Subcutaneous abdominal adipose tissue (tissue), 5 donors: ENCODE results near the gene TEX2.

Source experiments
- H3K27ac ChIP-seq: one replicate; pipeline ENCODE4 v1.7.0; 2013; ENCODE audit warnings: low read depth, mild to moderate bottlenecking, inconsistent platforms, low read length, moderate library complexity
- H3K27me3 ChIP-seq, 5 donors: one replicate each; pipeline ENCODE4 v1.7.0; 2013; ENCODE audit warnings: low read length in 5 of 5, inconsistent platforms in 1 of 5; ENCODE audit not compliant: control insufficient read depth in 5 of 5, insufficient read depth in 4 of 5
- H3K36me3 ChIP-seq, 5 donors: one replicate each; pipeline ENCODE4 v1.7.0; 2013; ENCODE audit warnings: low read length in 5 of 5; ENCODE audit not compliant: control insufficient read depth in 5 of 5, insufficient read depth in 5 of 5
- H3K4me1 ChIP-seq, 5 donors: one replicate each; pipeline ENCODE4 v1.7.0; 2013; ENCODE audit warnings: low read length in 5 of 5, mild to moderate bottlenecking in 3 of 5, moderate library complexity in 1 of 5; ENCODE audit not compliant: control insufficient read depth in 5 of 5, insufficient read depth in 5 of 5
- H3K4me3 ChIP-seq, 5 donors: one replicate each; pipeline ENCODE4 v1.7.0; 2013; ENCODE audit warnings: low read length in 5 of 5, low read depth in 1 of 5
- H3K9ac ChIP-seq, 5 donors: one replicate each; pipeline ENCODE4 v1.7.0; 2013; ENCODE audit warnings: low read length in 5 of 5, mild to moderate bottlenecking in 4 of 5, moderate library complexity in 3 of 5
- H3K9me3 ChIP-seq, 5 donors: one replicate each; pipeline ENCODE4 v1.7.0; 2013; ENCODE audit warnings: low read length in 5 of 5; ENCODE audit not compliant: control insufficient read depth in 5 of 5
- donor health status: healthy.
- donor health status: healthy.
- donor health status: healthy.
- donor health status: healthy.
- donor health status: healthy.

TEX2 gene

DNA sequence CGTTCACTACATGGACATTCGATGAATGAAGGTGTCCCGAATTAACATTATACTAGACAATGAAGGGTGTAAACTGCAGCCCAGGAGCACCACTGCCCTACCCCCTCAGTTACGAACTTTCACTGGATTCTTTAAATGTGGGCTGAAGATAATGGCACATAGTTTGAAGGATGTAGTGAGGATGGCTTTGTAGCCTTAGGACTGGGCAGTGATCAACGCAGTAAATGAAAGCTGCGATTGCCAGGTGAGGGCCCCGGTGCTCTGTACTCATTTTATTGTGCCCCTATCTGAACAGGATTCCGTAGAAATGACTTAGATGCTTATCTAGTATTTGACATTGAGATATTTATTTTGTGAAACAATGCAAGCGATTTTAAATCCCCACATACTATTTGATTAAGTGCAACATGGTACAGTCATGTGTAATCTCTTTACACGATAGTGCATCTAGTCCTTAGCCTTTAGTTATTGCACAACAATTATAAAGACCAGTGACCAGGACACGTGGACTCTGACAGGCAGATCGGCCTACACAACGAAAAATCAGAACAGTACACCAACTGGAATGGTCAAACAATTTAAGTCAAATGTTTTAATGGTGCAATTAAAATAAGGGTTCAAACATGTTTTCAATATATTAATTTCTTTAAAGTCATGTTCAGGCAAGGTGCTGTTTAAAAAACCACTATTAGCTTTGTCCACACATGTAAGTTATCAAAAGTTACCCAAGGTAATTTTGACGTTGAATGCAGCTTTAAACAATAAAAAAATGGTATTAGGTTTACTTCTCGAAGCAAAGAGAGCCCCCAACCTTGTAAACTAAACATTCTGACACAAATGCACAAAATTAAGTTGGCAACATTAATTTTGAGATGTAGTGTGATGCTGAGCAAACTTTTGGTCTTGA, 115.7 kb downstream of the TEX2 start:
- H3K4me3 ChIP-seq, result peak overlapping the region; percentile 84 to 96 (median 88)
- H3K4me1 ChIP-seq, result peaks cover 0 to 37% (median 26%) of the 10 kb centered on the region in 5 donors
- H3K9me3 ChIP-seq, result no peaks in the 10 kb centered on the region
- H3K27ac ChIP-seq, result peak overlapping the region; percentile 83
- H3K27me3 ChIP-seq, result no peaks in the 10 kb centered on the region
- peak overlapping the region in 2 of 5 donors; percentile 88 to 92 for H3K9ac ChIP-seq
- H3K36me3 ChIP-seq, result peaks cover under 1 to 15% (median 4%) of the 10 kb centered on the region in 5 donors

DNA sequence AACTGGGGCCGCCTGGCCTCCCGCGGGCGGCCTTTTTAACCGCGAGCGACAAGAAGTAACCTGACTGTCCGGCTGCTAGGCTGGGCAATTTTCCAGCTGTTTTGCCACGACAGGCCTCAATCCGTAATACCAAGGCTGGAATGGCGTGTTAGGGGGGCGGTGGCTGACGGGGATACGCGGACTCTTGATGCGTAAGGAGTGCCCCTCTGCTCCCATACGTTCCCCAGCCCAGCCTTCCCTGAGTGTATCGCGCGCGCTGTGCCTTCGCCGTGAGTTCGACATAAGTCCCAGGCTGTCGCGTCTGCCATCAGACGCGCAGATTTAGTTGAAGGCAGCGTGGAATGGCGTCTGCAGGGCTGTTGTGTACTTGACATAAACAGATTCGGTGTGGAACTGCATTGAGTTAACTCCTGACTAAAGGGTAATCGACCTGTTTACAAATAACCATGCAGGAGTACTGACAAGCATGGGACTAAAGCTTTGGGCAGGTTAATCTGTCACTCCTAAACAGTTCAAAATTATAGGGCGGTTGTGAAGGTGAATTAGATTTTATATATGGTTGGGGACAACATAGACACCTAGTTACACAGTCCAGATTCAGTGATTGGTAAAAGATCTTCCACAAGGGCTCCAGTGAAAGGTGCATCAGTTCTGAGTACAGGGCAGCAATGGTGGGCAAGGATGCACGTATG, 116.5 kb downstream of the TEX2 start:
- no peaks in the 10 kb centered on the region for H3K9me3 ChIP-seq
- peaks cover 0 to 12% (median 4%) of the 10 kb centered on the region in 5 donors for H3K36me3 ChIP-seq
- peak overlapping the region; percentile 22 to 92 (median 86) for H3K9ac ChIP-seq
- H3K4me3 ChIP-seq, result peak overlapping the region; percentile 84 to 96 (median 88)
- H3K4me1 ChIP-seq, result peaks cover 0 to 32% (median 26%) of the 10 kb centered on the region in 5 donors
- no peaks in the 10 kb centered on the region for H3K27me3 ChIP-seq
- H3K27ac ChIP-seq, result peak overlapping the region; percentile 83

DNA sequence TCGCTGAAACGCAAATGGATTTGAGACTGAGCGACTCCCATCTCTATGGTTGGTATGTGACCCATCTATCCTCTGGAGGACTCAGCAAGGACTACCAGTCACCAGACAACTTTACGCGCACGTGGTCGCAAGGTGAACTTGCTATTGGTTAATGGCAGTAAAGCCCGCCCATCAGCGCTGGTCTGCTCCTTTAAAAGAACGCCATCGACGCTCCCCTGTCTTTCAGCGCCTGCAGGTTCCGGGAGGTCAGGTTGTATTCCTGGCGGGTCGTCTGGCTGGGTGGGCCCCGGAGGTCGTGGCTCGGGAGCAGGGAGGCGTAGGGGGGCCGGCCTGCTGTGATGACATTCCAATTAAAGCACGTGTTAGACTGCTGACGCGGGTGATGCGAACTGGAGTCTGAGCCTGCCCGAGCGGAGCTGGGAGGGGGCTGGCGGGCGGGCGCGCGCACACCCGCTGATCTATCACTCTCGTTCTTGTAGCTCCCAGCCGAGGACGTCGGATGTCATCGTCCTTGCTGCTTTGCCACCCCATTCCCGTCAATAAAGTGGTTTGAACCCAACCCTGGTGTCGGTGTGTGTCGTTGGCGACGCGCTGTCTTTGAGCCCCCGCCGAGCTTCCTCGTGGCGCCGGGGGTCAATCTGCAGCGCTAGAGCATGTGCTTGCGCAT, 117.2 kb downstream of the TEX2 start:
- H3K9ac ChIP-seq, result peak overlapping the region; percentile 51 to 92 (median 86)
- no peaks in the 10 kb centered on the region for H3K9me3 ChIP-seq
- H3K36me3 ChIP-seq, result peaks cover 0 to 12% (median 4%) of the 10 kb centered on the region in 5 donors
- H3K27ac ChIP-seq, result peak overlapping the region; percentile 83
- peaks cover 0 to 32% (median 26%) of the 10 kb centered on the region in 5 donors for H3K4me1 ChIP-seq
- no peaks in the 10 kb centered on the region for H3K27me3 ChIP-seq
- H3K4me3 ChIP-seq, result peak overlapping the region; percentile 84 to 96 (median 88)

DNA sequence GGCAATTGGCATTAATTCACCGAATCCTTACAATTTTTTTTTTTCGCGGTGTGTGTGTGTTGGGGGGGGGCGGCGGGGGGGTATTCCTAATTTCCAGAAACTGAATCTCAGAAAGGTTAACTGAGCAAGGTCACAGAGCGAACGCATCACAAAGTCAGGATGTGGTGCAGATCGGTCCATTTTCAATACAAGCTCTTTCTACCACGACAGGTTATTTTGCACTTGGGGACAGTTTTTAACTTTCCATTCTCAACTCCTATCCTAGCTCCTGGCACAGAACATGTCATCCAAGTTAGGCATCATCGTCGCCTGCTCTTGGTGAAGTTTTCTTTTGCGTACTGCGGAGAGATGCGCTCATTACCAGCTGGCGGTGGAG, 117.7 kb downstream of the TEX2 start:
- H3K4me3 ChIP-seq, result peak overlapping the region; percentile 84 to 96 (median 88)
- H3K9ac ChIP-seq, result peak overlapping the region in 3 of 5 donors; percentile 58 to 88 (median 74)
- peaks cover 0 to 32% (median 26%) of the 10 kb centered on the region in 5 donors for H3K4me1 ChIP-seq
- H3K9me3 ChIP-seq, result no peaks in the 10 kb centered on the region
- H3K36me3 ChIP-seq, result peaks cover 0 to 9% (median 2%) of the 10 kb centered on the region in 5 donors
- H3K27ac ChIP-seq, result peak overlapping the region; percentile 83
- no peaks in the 10 kb centered on the region for H3K27me3 ChIP-seq

DNA sequence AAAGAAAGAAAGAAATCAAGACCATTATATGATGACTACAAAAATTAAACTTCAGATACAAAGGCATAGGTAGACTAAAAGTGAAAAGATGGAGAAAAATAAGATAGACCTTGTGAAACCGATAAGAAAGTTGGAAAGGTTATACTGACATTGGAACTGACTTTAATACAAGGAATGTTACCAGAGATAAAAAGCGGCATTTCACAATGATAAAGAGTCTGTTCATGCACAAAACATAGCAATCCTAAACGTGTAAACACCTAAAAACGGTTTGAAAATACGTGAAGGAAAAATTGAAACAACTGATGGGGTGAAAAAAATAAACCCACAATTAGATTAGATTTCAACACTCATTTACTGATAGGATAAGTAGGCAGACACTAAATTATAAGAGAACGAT, 123.5 kb downstream of the TEX2 start:
- Histone ChIP-seq H3K4me1 (no peaks in the 10 kb centered on the region), H3K9me3 (no peaks in the 10 kb centered on the region), H3K4me3 (no peak overlapping the region), H3K27ac (no peak overlapping the region), H3K9ac (no peak overlapping the region), H3K27me3 (no peaks in the 10 kb centered on the region), H3K36me3 (no peaks in the 10 kb centered on the region)

DNA sequence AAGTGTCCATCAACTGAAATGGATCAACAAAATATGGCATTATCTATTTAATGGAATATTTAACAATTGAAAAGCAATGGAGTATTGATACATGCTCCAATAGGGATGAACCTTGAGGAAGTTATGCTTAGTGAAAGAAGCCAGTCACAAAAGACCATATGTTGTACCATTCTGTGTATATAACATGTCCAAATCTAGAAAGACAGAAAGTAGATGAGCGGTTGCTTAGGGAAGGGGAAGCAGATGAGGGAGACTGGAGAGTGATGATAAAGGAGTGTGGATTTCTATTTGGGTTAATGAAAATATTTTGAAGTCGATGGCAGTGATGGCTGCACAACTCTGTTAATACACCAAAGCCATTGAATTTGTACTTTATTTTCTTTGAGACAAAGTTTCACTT, 124.6 kb downstream of the TEX2 start:
- Histone ChIP-seq H3K27ac (no peak overlapping the region), H3K9ac (no peak overlapping the region), H3K4me3 (no peak overlapping the region), H3K4me1 (no peaks in the 10 kb centered on the region), H3K27me3 (no peaks in the 10 kb centered on the region), H3K36me3 (no peaks in the 10 kb centered on the region), H3K9me3 (no peaks in the 10 kb centered on the region)

DNA sequence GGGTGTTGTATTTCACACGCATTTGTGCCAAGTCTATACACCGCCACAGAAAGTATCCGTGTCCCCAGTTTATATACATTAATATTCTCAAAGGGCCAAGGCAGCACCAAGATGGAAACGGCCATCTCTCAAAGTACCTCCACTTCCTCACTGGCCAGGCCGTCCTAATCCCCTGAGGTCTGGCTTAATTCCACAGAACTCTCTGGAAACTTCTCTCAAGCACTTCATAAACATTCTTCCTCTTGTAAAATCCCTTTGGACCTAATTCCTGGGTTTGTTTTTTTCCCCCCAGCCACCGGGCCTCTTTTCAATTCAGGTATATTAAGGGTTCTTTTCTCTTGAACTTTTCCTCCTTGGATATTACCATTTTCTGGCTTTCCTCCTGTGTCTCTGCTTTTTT, 128.1 kb downstream of the TEX2 start:
- Histone ChIP-seq H3K4me1 (peaks cover 0 to 14% (median 9%) of the 10 kb centered on the region in 5 donors), H3K9me3 (no peaks in the 10 kb centered on the region), H3K9ac (no peak overlapping the region), H3K27me3 (no peaks in the 10 kb centered on the region), H3K4me3 (no peak overlapping the region), H3K27ac (no peak overlapping the region), H3K36me3 (no peaks in the 10 kb centered on the region)

DNA sequence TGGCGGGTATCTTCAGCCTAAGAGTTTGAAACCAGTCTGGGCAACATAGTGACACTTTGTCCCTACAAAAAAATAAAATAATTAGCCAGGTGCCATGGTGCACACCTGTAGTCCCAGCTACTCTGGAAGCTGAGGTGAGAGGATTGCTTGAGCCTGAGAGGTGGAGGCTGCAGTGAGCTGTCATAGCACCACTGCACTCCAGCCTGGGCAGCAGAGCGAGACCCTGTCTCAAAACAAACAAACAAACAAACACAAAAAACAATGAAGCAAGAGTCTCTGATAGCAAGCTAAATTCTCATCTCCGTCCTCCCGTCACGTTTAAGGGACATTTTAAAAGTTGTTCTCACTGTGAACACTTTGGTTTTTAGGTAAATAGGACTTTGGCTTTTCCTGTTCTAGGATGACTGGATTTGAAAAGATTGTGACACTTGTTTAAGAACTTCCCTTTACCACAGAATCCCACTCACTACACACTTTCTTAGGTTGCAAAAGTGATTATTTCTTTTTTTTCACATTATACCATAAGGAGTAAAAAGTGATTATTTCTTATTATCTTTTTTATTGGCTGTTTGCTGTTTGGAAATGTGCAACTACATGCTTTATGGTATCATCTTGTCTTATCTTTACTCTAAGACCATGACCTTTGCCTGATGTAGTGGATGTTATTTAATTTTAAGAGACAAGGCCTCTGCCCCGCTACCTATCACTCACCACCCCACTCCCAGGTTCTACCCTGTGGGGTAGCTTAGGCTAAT, 128.7 kb downstream of the TEX2 start:
- H3K4me3 ChIP-seq, result no peak overlapping the region
- no peaks in the 10 kb centered on the region for H3K36me3 ChIP-seq
- H3K27ac ChIP-seq, result no peak overlapping the region
- H3K27me3 ChIP-seq, result no peaks in the 10 kb centered on the region
- H3K9ac ChIP-seq, result no peak overlapping the region
- H3K9me3 ChIP-seq, result no peaks in the 10 kb centered on the region
- H3K4me1 ChIP-seq, result peaks cover 0 to 16% (median 9%) of the 10 kb centered on the region in 5 donors

DNA sequence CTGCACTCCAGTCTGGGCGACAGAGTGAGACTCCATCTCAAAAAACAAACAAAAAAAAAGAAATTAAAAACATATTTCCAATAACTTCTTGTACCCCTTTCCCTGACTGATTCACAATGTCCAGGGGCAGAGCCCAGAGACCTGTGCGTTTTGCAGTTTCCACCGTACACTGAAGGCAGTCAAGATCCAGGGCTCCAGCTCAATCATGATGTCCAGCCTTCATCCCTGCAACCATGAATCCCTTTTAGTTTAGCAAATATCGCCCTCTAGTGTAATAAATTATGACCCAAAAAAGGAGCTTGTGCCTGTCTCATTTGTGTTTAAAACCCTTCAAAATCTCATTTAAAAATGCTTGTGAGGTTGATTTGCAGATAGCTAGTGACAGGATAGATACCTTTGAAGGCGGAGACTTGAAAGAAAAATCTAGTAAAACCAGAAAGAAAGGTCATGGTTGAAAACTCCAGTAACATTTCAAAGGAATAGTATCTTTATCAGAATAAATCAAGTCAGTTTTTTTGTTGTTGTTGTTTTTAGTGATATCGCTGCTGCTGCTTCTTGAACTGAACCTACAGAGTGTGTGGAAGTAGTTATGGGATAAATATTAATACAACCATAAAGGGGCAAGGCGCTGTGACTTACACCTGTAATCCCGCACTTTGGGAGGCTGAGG, 129.4 kb downstream of the TEX2 start:
- peaks cover 2 to 23% (median 17%) of the 10 kb centered on the region in 5 donors for H3K4me1 ChIP-seq
- H3K4me3 ChIP-seq, result no peak overlapping the region
- no peaks in the 10 kb centered on the region for H3K36me3 ChIP-seq
- no peak overlapping the region for H3K27ac ChIP-seq
- no peaks in the 10 kb centered on the region for H3K27me3 ChIP-seq
- H3K9ac ChIP-seq, result no peak overlapping the region
- H3K9me3 ChIP-seq, result no peaks in the 10 kb centered on the region
